ENCODE results near the gene PLAC9.

The PLAC9 gene

DNA sequence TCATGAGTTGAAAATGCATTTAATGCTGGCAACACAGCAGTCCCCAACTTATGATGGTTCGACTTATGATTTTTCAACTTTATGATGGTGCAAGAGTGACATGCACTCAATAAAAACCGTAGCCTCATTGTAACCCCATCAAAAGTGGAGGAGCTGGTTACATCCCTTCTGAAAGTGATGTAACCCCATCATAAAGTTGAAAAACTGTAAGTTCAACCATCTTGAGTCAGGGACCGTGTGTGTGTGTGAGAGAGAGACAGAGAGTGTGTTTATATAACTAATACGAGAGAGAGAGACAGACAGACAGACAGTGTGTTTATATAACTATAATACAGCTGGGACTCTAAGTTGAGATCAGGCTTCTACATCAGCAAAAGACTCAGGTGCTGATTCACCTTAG lies 51.8 kb downstream of the PLAC9 start:
- no peak for DNase-seq (ENCODE audit: low spot score)

GRCh38 chr10:80185578-80186299 lies 53.2 kb downstream of the PLAC9 start:
- no peak for DNase-seq (ENCODE audit: low spot score)

- DNase-seq (ENCODE audit: low spot score): no peak
These were observed 54.0 kb downstream of the PLAC9 start for GRCh38 chr10:80186364-80187012.

- DNase-seq (ENCODE audit: low spot score): no peak
These were observed 54.5 kb downstream of the PLAC9 start for GRCh38 chr10:80187060-80187459.

GRCh38 chr10:80187465-80188409 lies 55.2 kb downstream of the PLAC9 start:
- peak; percentile 76 for DNase-seq (ENCODE audit: low spot score)

DNA sequence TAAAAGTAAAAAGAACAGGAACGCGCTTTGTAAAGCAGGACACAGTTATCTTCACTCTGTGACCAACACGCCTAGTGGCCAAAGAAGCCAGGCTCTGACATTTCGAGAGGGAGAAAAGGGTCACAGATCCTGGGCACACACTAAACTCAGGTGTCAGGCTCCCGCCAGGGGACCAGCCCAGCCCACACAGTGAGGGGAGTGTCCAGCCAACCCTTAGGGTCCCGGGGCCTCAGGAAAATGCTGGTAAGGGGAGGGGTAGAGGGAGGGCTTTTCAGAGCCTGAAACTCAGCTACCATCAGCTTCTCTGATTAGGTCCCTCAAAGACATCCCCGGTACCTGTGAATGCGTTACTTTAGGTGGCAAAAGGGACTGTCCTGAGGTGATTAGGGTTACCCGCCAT lies 56.2 kb downstream of the PLAC9 start:
- DNase-seq (ENCODE audit: low spot score): no peak

- no peak for DNase-seq (ENCODE audit: low spot score)
These were observed 59.2 kb downstream of the PLAC9 start for GRCh38 chr10:80191589-80192270.

- no peak for DNase-seq (ENCODE audit: low spot score)
These were observed 60.0 kb downstream of the PLAC9 start for GRCh38 chr10:80192553-80192952.

DNA sequence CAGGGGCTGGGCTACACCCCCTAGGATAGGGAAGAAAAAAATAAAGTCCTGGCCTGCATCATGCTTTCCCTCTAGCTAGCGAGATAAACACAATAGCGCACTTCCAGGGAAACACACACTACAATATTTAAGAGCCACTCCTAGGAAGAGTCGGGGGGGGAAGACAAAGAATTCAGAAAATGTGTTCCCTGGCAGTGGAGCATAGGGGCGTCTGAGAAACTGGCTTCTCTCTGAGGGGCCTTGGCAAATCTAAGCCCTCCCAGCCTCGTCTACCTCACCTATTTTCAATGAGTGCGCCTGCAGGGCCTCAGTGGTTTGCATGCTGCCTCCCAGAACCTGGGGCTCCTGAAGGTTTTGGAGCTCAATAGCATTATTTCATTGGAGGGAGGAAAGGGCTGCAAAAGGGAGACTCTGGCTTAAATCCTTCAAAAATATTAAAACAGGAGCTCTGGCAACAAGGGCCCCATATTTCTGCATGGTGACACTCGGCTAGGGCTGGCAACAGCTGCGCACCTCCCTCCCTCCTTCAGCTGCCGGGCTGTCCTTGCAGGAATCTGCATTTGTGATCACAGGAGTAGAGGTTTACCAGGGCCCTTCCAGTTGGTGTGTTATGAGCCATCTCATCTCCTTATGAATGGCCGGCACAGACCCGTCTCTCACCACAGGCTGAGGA lies 62.0 kb downstream of the PLAC9 start:
- DNase-seq (ENCODE audit: low spot score): no peak
